ENCODE data around the gene PASK. TPM values are rescaled to one million over a fixed set of nuclear protein-coding genes. Genes with fewer than 3 reads are reported as not detected.

Gene PASK
- total RNA-seq, 1 experiment from 2014 or later: 51.6 TPM

DNA sequence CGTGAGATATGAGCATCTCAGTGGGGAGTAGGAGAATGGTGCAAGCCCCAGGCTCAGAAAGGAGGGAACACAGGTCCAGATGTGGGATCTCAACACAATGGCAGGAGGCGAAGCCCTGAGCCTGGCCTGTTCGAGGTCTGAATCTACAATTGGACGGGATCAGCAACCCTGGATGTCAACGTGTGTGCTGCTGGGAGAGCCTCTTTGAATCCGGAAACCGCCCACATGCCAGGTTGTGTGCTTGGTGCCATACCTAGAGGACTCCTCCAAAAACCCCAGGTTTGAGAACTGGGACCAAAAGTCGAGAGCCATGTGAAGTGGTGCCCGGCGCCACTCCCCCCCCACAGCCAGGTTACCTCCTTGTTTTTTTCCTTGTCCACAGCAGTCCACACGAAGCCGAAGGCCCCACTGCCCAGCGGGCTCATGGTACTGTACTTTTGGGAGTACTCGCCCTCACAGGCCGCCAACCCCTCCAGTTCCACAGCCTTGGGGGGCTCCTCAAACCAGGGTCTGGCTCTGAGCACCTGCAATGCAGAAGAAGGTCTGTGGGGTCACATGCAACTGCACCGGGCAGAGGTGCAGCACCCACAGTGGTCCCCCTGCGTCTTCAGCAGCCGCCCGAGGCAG, 26.8 kb downstream of the PASK start:
- Histone ChIP-seq H3K4me3 (ENCODE audit: low read depth in 2 of 2, low read length in 2 of 2) (no peak overlapping the region), H3K36me3 (ENCODE audit: control insufficient read depth, insufficient read depth, low read length) (no peaks in the 10 kb centered on the region; the same call in 1 of the 2 replicates), H3K27ac (ENCODE audit: low read length) (no peak overlapping the region), H3K9me3 (ENCODE audit: control insufficient read depth, insufficient read depth, low read depth, low read length) (no peaks in the 10 kb centered on the region), H3K4me1 (ENCODE audit: control insufficient read depth, insufficient read depth, low read length) (no peaks in the 10 kb centered on the region), H3K27me3 (ENCODE audit: control insufficient read depth, insufficient read depth, low read length) (no peaks in the 10 kb centered on the region)
- DNase-seq (ENCODE audit: low read depth, low spot score): no peak
- ATAC-seq: no peak
- no TSS peak for BruUV-seq (replicated peaks)
- POLR2A ChIA-PET: no interaction called here
- CTCF ChIA-PET: no interaction called here
- TF ChIP-seq REST (IDR thresholded peaks at IDR 0.05; ENCODE audit: insufficient read depth in 1 of 2, low read depth in 2 of 2, low read length in 1 of 2) (no peak), SIN3A (IDR thresholded peaks at IDR 0.05; ENCODE audit: borderline replicate concordance, insufficient read depth, low read depth, low read length) (no peak), TCF7L2 (IDR thresholded peaks at IDR 0.05; ENCODE audit: low read depth, low read length) (no peak), POLR2AphosphoS5 (IDR thresholded peaks at IDR 0.05; ENCODE audit: low read depth, low read length) (no peak), CTCF (IDR thresholded peaks at IDR 0.05) (no peak)
- in situ Hi-C loops (cut with HindIII; ENCODE audit: low pct_unique_long_range_greater_than_20kb, low sequenced_read_pairs) (no loop called here), intact Hi-C loops (cut with micrococcal nuclease; ENCODE audit: unreplicated experiment) (no loop called here)

DNA sequence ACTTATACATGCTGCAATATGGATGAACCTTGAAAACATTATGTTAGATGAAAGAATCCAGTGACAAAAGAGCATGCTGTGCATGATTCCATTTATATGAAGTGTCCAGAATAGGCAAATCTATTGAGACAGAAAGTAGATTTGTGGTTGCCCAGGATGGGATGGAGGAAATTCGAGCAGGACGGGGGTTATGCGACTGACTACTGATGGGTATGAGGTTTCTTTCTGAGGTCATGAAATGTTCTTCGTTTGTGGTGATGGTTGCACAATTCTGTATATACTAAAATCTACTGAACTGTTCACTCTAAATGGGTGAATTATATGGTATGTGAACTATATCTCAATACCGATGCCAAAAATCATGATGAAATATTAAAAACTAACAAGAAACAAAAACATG, 28.3 kb downstream of the PASK start:
- ChIA-PET POLR2A (no interaction called here), CTCF (no interaction called here)
- BruUV-seq (replicated peaks): no TSS peak
- Histone ChIP-seq H3K27me3 (ENCODE audit: control insufficient read depth, insufficient read depth, low read length) (no peaks in the 10 kb centered on the region), H3K4me1 (ENCODE audit: control insufficient read depth, insufficient read depth, low read length) (no peaks in the 10 kb centered on the region), H3K36me3 (ENCODE audit: control insufficient read depth, insufficient read depth, low read length) (no peaks in the 10 kb centered on the region), H3K9me3 (ENCODE audit: control insufficient read depth, insufficient read depth, low read depth, low read length) (no peaks in the 10 kb centered on the region), H3K27ac (ENCODE audit: low read length) (no peak overlapping the region), H3K4me3 (ENCODE audit: low read depth in 2 of 2, low read length in 2 of 2) (no peak overlapping the region)
- in situ Hi-C loops (cut with HindIII; ENCODE audit: low pct_unique_long_range_greater_than_20kb, low sequenced_read_pairs): no loop called here
- no peak for TF ChIP-seq SIN3A (IDR thresholded peaks at IDR 0.05; ENCODE audit: borderline replicate concordance, insufficient read depth, low read depth, low read length)
- no peak for TF ChIP-seq TCF7L2 (IDR thresholded peaks at IDR 0.05; ENCODE audit: low read depth, low read length)
- TF ChIP-seq REST (IDR thresholded peaks at IDR 0.05; ENCODE audit: insufficient read depth in 1 of 2, low read depth in 2 of 2, low read length in 1 of 2): no peak
- TF ChIP-seq CTCF (IDR thresholded peaks at IDR 0.05): no peak
- TF ChIP-seq POLR2AphosphoS5 (IDR thresholded peaks at IDR 0.05; ENCODE audit: low read depth, low read length): no peak
- intact Hi-C loops (cut with micrococcal nuclease; ENCODE audit: unreplicated experiment): no loop called here
- DNase-seq (ENCODE audit: low read depth, low spot score) (no peak), ATAC-seq (no peak)
